Calu3 (cell line): Measurements from ENCODE around the gene ESR1. TPM values are rescaled to one million over a fixed set of nuclear protein-coding genes. Genes with fewer than 3 reads are reported as not detected.
"Not testable (repeated sequence)": the region's sequence is repeated elsewhere in the genome, so short reads cannot be mapped to it uniquely, and the experiment has no call there.

Source experiments
- BruUV-seq: library from RNA; stranded (reverse); fragments of 400-500 nt; replicated peaks from 2 replicates; lab custom pipeline; 2021; lab: Mats Ljungman, UMichigan
- CTCF ChIA-PET: fragments of 300-600 bp; sonication (Branson Sonifier 250); formaldehyde crosslinking; loops from one replicate; lab custom pipeline; 2022; ENCODE audit warnings: antibody characterized with exemption; lab: Charles Lee
- DNase-seq: peaks from one replicate; pipeline ENCODE4 v3.0.0; 2022
- H3K27ac Mint-ChIP-seq: one replicate; pipeline ENCODE4 v1.8.0; 2022; ENCODE audit warnings: mixed read lengths; ENCODE audit not compliant: unreplicated experiment
- H3K27me3 Mint-ChIP-seq: one replicate; pipeline ENCODE4 v1.8.0; 2022; ENCODE audit warnings: mixed read lengths; ENCODE audit not compliant: unreplicated experiment
- H3K36me3 Mint-ChIP-seq: one replicate; pipeline ENCODE4 v1.8.0; 2022; ENCODE audit warnings: mild to moderate bottlenecking, moderate library complexity, mixed read lengths; ENCODE audit not compliant: insufficient read depth, unreplicated experiment
- H3K4me1 Mint-ChIP-seq: one replicate; pipeline ENCODE4 v1.8.0; 2022; ENCODE audit warnings: mild to moderate bottlenecking, low read depth, mixed read lengths; ENCODE audit not compliant: unreplicated experiment
- H3K4me3 Mint-ChIP-seq: one replicate; pipeline ENCODE4 v1.8.0; 2022; ENCODE audit warnings: mild to moderate bottlenecking, low read depth, moderate library complexity, mixed read lengths; ENCODE audit not compliant: unreplicated experiment
- H3K9me3 Mint-ChIP-seq: one replicate; pipeline ENCODE4 v1.8.0; 2022; ENCODE audit warnings: low read depth, mixed read lengths; ENCODE audit not compliant: unreplicated experiment
- CTCF ChIP-seq: fragments of 200-600 bp; IDR thresholded peaks from one replicate; pipeline ENCODE4 v1.8.0; 2022; ENCODE audit warnings: antibody characterized with exemption; ENCODE audit not compliant: unreplicated experiment
- intact Hi-C: fragments of 100-400 bp; cut with micrococcal nuclease; formaldehyde crosslinking; loops from one replicate; pipeline ENCODE4 v1.10.0; 2022; ENCODE audit not compliant: unreplicated experiment
- total RNA-seq: library from RNA; stranded (reverse); gene quantifications from 2 replicates; pipeline ENCODE4 v1.2.3, GENCODE V29; 2022

The ESR1 gene
- total RNA-seq, 1 experiment from 2014 or later: 0.50 TPM

GRCh38 chr6:151899796-151900195 lies 92.3 kb downstream of the ESR1 start:
- intact Hi-C loops: loop anchor here (10.0 kb wide), 1 partner anchor 135 kb away; no protein-coding TSS in a partner anchor
- H3K4me3 Mint-ChIP-seq, H3K27me3 Mint-ChIP-seq, H3K9me3 Mint-ChIP-seq, DNase-seq, BruUV-seq, H3K36me3 Mint-ChIP-seq: not testable (repeated sequence)
- H3K4me1 Mint-ChIP-seq: peaks cover 32% of the 10 kb centered on the region
- CTCF ChIA-PET: interaction anchor here (0.6 kb wide), 1 partner anchor 12 kb away, joined by 3 read pairs; no protein-coding TSS in a partner anchor
- H3K27ac Mint-ChIP-seq: peak overlapping the region; percentile 88

GRCh38 chr6:151900256-151900655 lies 92.8 kb downstream of the ESR1 start:
- Mint-ChIP-seq H3K27ac (peak overlapping the region; percentile 88), H3K27me3 (no peaks in the 10 kb centered on the region), H3K4me1 (peaks cover 32% of the 10 kb centered on the region), H3K9me3 (peaks cover 2% of the 10 kb centered on the region), H3K36me3 (no peaks in the 10 kb centered on the region), H3K4me3 (peak overlapping the region; percentile 24)
- BruUV-seq: no TSS peak
- CTCF ChIA-PET: interaction anchor here (0.6 kb wide), 1 partner anchor 12 kb away, joined by 3 read pairs; no protein-coding TSS in a partner anchor
- peak; percentile 6 for DNase-seq
- intact Hi-C loops: loop anchor here (10.0 kb wide), 1 partner anchor 135 kb away; no protein-coding TSS in a partner anchor
- no peak for TF ChIP-seq CTCF

GRCh38 chr6:151901009-151901411 lies 93.5 kb downstream of the ESR1 start:
- H3K36me3 Mint-ChIP-seq: no peaks in the 10 kb centered on the region
- peak overlapping the region; percentile 88 for H3K27ac Mint-ChIP-seq
- DNase-seq: peak; percentile 74
- H3K27me3 Mint-ChIP-seq: no peaks in the 10 kb centered on the region
- BruUV-seq: TSS peak; percentile 58
- intact Hi-C loops: loop anchor here (10.0 kb wide), 1 partner anchor 136 kb away; no protein-coding TSS in a partner anchor
- CTCF ChIA-PET: interaction anchor here (0.8 kb wide), 1 partner anchor 224 kb away, joined by 4 read pairs; no protein-coding TSS in a partner anchor
- peak overlapping the region; percentile 24 for H3K4me3 Mint-ChIP-seq
- peaks cover 32% of the 10 kb centered on the region for H3K4me1 Mint-ChIP-seq
- peaks cover 2% of the 10 kb centered on the region for H3K9me3 Mint-ChIP-seq
- TF ChIP-seq CTCF: no peak

GRCh38 chr6:151904631-151905030 lies 97.1 kb downstream of the ESR1 start:
- H3K27ac Mint-ChIP-seq: no peak overlapping the region
- TF ChIP-seq CTCF: no peak
- no peaks in the 10 kb centered on the region for H3K36me3 Mint-ChIP-seq
- intact Hi-C loops: loop anchor here (10.0 kb wide), 1 partner anchor 140 kb away; no protein-coding TSS in a partner anchor
- BruUV-seq: no TSS peak
- no peaks in the 10 kb centered on the region for H3K9me3 Mint-ChIP-seq
- H3K27me3 Mint-ChIP-seq: no peaks in the 10 kb centered on the region
- H3K4me3 Mint-ChIP-seq: no peak overlapping the region
- DNase-seq: no peak
- CTCF ChIA-PET: no interaction called here
- H3K4me1 Mint-ChIP-seq: peaks cover 32% of the 10 kb centered on the region

GRCh38 chr6:151905072-151905471 lies 97.6 kb downstream of the ESR1 start:
- CTCF ChIA-PET: no interaction called here
- TF ChIP-seq CTCF: no peak
- no peaks in the 10 kb centered on the region for H3K36me3 Mint-ChIP-seq

More at GRCh38 chr6:151905072-151905471, 97.6 kb downstream of the ESR1 start:
- intact Hi-C loops: loop anchor here (10.0 kb wide), 1 partner anchor 140 kb away; no protein-coding TSS in a partner anchor
- Mint-ChIP-seq H3K27me3 (no peaks in the 10 kb centered on the region), H3K27ac (no peak overlapping the region), H3K4me1 (peaks cover 28% of the 10 kb centered on the region), H3K4me3 (no peak overlapping the region), H3K9me3 (no peaks in the 10 kb centered on the region)
- no TSS peak for BruUV-seq
- no peak for DNase-seq
